NCI-H2107 (cell line): ENCODE data around the gene RALB.

Source experiments
- DNase-seq: peaks from one replicate; lab custom pipeline; 2025; lab: John Stamatoyannopoulos, UW

Gene RALB

GRCh38 chr2:120262761-120263428 lies 10.2 kb downstream of the RALB start:
- no peak for DNase-seq

GRCh38 chr2:120265006-120265405 lies 12.4 kb downstream of the RALB start:
- DNase-seq, result no peak

GRCh38 chr2:120267348-120267747 lies 14.7 kb downstream of the RALB start:
- DNase-seq, result no peak

- no peak for DNase-seq
These were observed 16.6 kb downstream of the RALB start for GRCh38 chr2:120269076-120269744.

- no peak for DNase-seq
These were observed 17.2 kb downstream of the RALB start for GRCh38 chr2:120269816-120270215.

GRCh38 chr2:120271711-120272379 lies 19.2 kb downstream of the RALB start:
- DNase-seq, result no peak

- no peak for DNase-seq
These were observed 20.3 kb downstream of the RALB start for GRCh38 chr2:120272763-120273481.

- DNase-seq, result no peak
These were observed 23.2 kb downstream of the RALB start for GRCh38 chr2:120275617-120276400.

- DNase-seq, result no peak
These were observed 25.0 kb downstream of the RALB start for GRCh38 chr2:120277505-120278205.

GRCh38 chr2:120278901-120279300 lies 26.2 kb downstream of the RALB start:
- no peak for DNase-seq

GRCh38 chr2:120279708-120280107 lies 27.1 kb downstream of the RALB start:
- no peak for DNase-seq

GRCh38 chr2:120283649-120284048 lies 31.0 kb downstream of the RALB start:
- no peak for DNase-seq

GRCh38 chr2:120285056-120285455 lies 32.4 kb downstream of the RALB start:
- no peak for DNase-seq

GRCh38 chr2:120287183-120288015 lies 34.7 kb downstream of the RALB start:
- DNase-seq, result no peak

GRCh38 chr2:120288016-120288373 lies 35.3 kb downstream of the RALB start:
- no peak for DNase-seq

- DNase-seq, result no peak
These were observed 36.7 kb downstream of the RALB start for GRCh38 chr2:120289221-120289906.

GRCh38 chr2:120290737-120291136 lies 38.1 kb downstream of the RALB start:
- no peak for DNase-seq

GRCh38 chr2:120291401-120292311 lies 39.0 kb downstream of the RALB start:
- no peak for DNase-seq
